K562 (cell line): ENCODE measurements around the gene RNF41.

ENCODE experiments used
- BCOR ChIP-seq: fragments of 450-650 bp; IDR thresholded peaks from 2 replicates; pipeline ENCODE4 v1.6.1; 2016
- FOSL1 ChIP-seq: fragments of 200-800 bp; sonication (Bioruptor generic); conservative IDR thresholded peaks from 2 replicates; pipeline ENCODE4 v1.6.1; 2016; ENCODE audit warnings: missing genetic modification characterization, missing compliant biosample characterization
- FOXJ3 ChIP-seq: sonication (generic); formaldehyde crosslinking; IDR thresholded peaks from 2 replicates; pipeline ENCODE4 v1.4.0; 2020; ENCODE audit warnings: mild to moderate bottlenecking, missing genetic modification reagents
- NONO ChIP-seq, 2 experiments: fragments of 200-400 bp in 1 of 2; fragments of 450-650 bp in 1 of 2; formaldehyde crosslinking in 1 of 2; IDR thresholded peaks; 2 replicates each; pipeline ENCODE4 v1.6.1; 2017; ENCODE audit warnings: low read depth in 2 of 2, mild to moderate bottlenecking in 2 of 2, moderate library complexity in 2 of 2, low read length in 1 of 2
- SMC3 ChIP-seq: conservative IDR thresholded peaks from 2 replicates; pipeline ENCODE4 v1.6.1; 2011; ENCODE audit warnings: low read depth, low read length, improper control_type of control experiment; ENCODE audit not compliant: insufficient read depth
- TF ChIP-seq, protein P1 (sequence below): sonication (generic); formaldehyde crosslinking; IDR thresholded peaks from 2 replicates; pipeline ENCODE4 v1.5.0; 2020; ENCODE audit warnings: missing genetic modification reagents
- TF ChIP-seq, protein P2 (sequence below), 2 experiments: fragments of 450-650 bp; formaldehyde crosslinking in 1 of 2; IDR thresholded peaks; 2 replicates each; pipeline versions ENCODE4 v1.4.0 to v1.6.1; 2014 to 2020; ENCODE audit warnings: mild to moderate bottlenecking in 2 of 2, borderline replicate concordance in 1 of 2, low read depth in 1 of 2

DNA sequence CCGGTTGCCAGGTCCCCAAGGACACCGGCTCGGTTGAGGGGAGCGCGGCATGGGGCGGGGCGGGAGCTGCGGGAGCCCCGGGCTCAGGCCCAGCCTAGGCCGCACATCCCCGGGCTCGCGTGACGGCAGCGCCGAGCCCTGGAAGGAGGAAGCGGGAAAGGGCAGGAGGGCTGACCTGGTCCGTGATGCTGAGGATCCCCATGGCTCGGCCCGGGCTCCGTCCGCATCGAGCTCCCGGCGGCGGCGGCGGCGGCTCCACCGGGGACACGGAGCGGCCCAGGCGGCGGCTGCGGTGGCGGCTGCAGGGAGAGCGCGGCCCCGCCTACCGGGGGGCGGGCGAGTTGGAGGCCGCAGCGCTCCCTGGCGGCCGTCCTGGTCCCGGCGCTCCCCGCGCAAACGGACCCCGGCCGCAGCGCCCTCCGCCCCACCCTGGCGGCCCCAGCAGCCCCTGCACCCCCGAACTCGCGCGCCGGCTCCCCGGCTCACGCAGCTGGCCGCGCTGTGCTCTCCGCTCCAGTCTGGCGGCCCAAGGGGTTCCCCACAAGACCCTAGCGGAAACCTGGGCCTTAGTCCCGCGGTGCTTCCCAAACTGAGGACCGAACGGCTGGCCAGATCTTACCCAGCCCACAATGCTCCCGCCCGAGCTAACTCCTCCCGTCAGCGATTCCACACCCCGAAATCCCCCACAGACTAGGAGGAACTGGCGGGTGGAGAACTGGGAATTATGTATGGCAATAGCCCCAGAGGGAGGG is 36.5 kb upstream of the RNF41 start, which contains the start of gene ANKRD52:
- TF ChIP-seq, protein P1, sequence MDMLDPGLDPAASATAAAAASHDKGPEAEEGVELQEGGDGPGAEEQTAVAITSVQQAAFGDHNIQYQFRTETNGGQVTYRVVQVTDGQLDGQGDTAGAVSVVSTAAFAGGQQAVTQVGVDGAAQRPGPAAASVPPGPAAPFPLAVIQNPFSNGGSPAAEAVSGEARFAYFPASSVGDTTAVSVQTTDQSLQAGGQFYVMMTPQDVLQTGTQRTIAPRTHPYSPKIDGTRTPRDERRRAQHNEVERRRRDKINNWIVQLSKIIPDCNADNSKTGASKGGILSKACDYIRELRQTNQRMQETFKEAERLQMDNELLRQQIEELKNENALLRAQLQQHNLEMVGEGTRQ (CRISPR knock-in tag) = peak; percentile 23; the same call in 1 of the 2 replicates
- no peak for TF ChIP-seq FOXJ3 (CRISPR knock-in tag)
- no peak for TF ChIP-seq BCOR
- TF ChIP-seq, protein P2, sequence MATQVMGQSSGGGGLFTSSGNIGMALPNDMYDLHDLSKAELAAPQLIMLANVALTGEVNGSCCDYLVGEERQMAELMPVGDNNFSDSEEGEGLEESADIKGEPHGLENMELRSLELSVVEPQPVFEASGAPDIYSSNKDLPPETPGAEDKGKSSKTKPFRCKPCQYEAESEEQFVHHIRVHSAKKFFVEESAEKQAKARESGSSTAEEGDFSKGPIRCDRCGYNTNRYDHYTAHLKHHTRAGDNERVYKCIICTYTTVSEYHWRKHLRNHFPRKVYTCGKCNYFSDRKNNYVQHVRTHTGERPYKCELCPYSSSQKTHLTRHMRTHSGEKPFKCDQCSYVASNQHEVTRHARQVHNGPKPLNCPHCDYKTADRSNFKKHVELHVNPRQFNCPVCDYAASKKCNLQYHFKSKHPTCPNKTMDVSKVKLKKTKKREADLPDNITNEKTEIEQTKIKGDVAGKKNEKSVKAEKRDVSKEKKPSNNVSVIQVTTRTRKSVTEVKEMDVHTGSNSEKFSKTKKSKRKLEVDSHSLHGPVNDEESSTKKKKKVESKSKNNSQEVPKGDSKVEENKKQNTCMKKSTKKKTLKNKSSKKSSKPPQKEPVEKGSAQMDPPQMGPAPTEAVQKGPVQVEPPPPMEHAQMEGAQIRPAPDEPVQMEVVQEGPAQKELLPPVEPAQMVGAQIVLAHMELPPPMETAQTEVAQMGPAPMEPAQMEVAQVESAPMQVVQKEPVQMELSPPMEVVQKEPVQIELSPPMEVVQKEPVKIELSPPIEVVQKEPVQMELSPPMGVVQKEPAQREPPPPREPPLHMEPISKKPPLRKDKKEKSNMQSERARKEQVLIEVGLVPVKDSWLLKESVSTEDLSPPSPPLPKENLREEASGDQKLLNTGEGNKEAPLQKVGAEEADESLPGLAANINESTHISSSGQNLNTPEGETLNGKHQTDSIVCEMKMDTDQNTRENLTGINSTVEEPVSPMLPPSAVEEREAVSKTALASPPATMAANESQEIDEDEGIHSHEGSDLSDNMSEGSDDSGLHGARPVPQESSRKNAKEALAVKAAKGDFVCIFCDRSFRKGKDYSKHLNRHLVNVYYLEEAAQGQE (IDR thresholded peaks at IDR 0.05; ENCODE audit: borderline replicate concordance) = peak; percentile 28; the same call in 1 of the 2 replicates
- TF ChIP-seq, protein P2 (CRISPR knock-in tag; IDR thresholded peaks at IDR 0.05; ENCODE audit: low read depth) = peak; percentile 86; the same call in 1 of the 2 replicates
- TF ChIP-seq FOSL1 (tag) = peak; percentile 30; the same call in 1 of the 2 replicates
- peak; percentile 42 to 84; a peak in 2 of 4 replicates for TF ChIP-seq NONO (IDR thresholded peaks at IDR 0.05; ENCODE audit: low read depth in 2 of 2, low read length in 1 of 2)
- 0 out of 2 replicates have a peak, but pooled peaks have one; percentile 23 for TF ChIP-seq SMC3
